HCT116 (cell line): ENCODE data around the gene ADD1. TPM values are rescaled to one million over a fixed set of nuclear protein-coding genes. Genes with fewer than 3 reads are reported as not detected.

Experiments used
- ATAC-seq: fragments of 200-7000 bp; cut with Tn5 transposase; 2 replicates; pipeline ENCODE4 v1.9.1; 2020; ENCODE audit warnings: mild to moderate bottlenecking, moderate library complexity
- BruUV-seq: library from RNA; stranded (reverse); fragments of 400-500 nt; replicated peaks from 2 replicates; lab custom pipeline; 2021; lab: Mats Ljungman, UMichigan
- CTCF ChIA-PET: fragments of 300-600 bp; sonication (Branson Sonifier 250); formaldehyde crosslinking; loops from one replicate; lab custom pipeline; 2021; ENCODE audit warnings: antibody characterized with exemption; lab: Charles Lee
- POLR2A ChIA-PET: fragments of 300-600, 350-600 bp; sonication (Branson Sonifier 250); formaldehyde crosslinking; loops from one replicate; lab custom pipeline; 2021; ENCODE audit warnings: antibody characterized with exemption; lab: Charles Lee
- RAD21 ChIA-PET, 2 experiments: fragments of 300-600 bp; sonication (Branson Sonifier 250); formaldehyde crosslinking; loops; one replicate each; lab custom pipeline; 2023; ENCODE audit warnings: low total read pairs in 2 of 2; ENCODE audit not compliant: uncharacterized antibody in 2 of 2, unreplicated experiment in 2 of 2, low non-redundant PET in 1 of 2; lab: Charles Lee
- DNase-seq: peaks from one replicate; pipeline ENCODE4 v3.0.0-alpha.2; 2010; ENCODE audit warnings: low read depth, low spot score
- H2AFZ ChIP-seq: fragments of 200-600 bp; shearing (Covaris generic), sonication (generic); 2 replicates; pipeline ENCODE4 v1.6.1; 2017; ENCODE audit warnings: low read depth, mixed run types, mixed read lengths, antibody characterized with exemption, low read length; ENCODE audit not compliant: poor library complexity, severe bottlenecking
- H3K27ac ChIP-seq: 2 replicates; pipeline ENCODE4 v1.5.1; 2012; ENCODE audit warnings: low read depth, low read length
- H3K27me3 ChIP-seq: fragments of 200-600 bp; sonication (generic); 2 replicates; pipeline ENCODE4 v1.6.1; 2016; ENCODE audit warnings: mixed run types, low read length, mixed read lengths; ENCODE audit not compliant: insufficient read depth
- H3K36me3 ChIP-seq, 2 experiments: fragments of 200-500 bp in 1 of 2; fragments of 200-600 bp in 1 of 2; sonication (Bioruptor generic) in 1 of 2; sonication (generic) in 1 of 2; 2 replicates each; pipeline versions ENCODE4 v1.5.1 to v1.6.1; 2014 to 2016; ENCODE audit warnings: low read length in 2 of 2, inconsistent platforms in 1 of 2, mixed read lengths in 1 of 2, mixed run types in 1 of 2; ENCODE audit not compliant: insufficient read depth in 2 of 2, control insufficient read depth in 1 of 2
- H3K4me1 ChIP-seq, 2 experiments: fragments of 200-600 bp in 1 of 2; sonication (generic) in 1 of 2; 2 replicates each; pipeline versions ENCODE4 v1.5.1 to v1.6.1; 2012 to 2017; ENCODE audit warnings: low read length in 2 of 2, inconsistent platforms in 1 of 2, mild to moderate bottlenecking in 1 of 2, mixed read lengths in 1 of 2, mixed run types in 1 of 2, moderate library complexity in 1 of 2; ENCODE audit not compliant: insufficient read depth in 2 of 2, control insufficient read depth in 1 of 2
- H3K4me2 ChIP-seq: fragments of 200-600 bp; sonication (generic); 2 replicates; pipeline ENCODE4 v1.6.1; 2017; ENCODE audit warnings: mixed run types, low read length, mixed read lengths
- H3K4me3 ChIP-seq, 2 experiments: fragments of 200-600 bp in 1 of 2; sonication (generic) in 1 of 2; replicated peaks in 1 of 2; 2 replicates each; pipeline ENCODE4 v1.5.1; 2011 to 2016; ENCODE audit warnings: low read length in 2 of 2, control low read depth in 1 of 2, low read depth in 1 of 2, mild to moderate bottlenecking in 1 of 2, mixed read lengths in 1 of 2, mixed run types in 1 of 2
- H3K79me2 ChIP-seq: fragments of 200-600 bp; sonication (generic); 2 replicates; pipeline ENCODE4 v1.6.1; 2017; ENCODE audit warnings: mild to moderate bottlenecking, mixed run types, low read length, moderate library complexity, mixed read lengths; ENCODE audit not compliant: insufficient read depth
- H3K9ac ChIP-seq: fragments of 200-600 bp; sonication (generic); 2 replicates; pipeline ENCODE4 v1.6.1; 2016; ENCODE audit warnings: low read length, mixed read lengths
- H3K9me2 ChIP-seq: fragments of 200-600 bp; sonication (generic), shearing (Covaris generic); 2 replicates; pipeline ENCODE4 v1.6.1; 2017; ENCODE audit warnings: mixed run types, mild to moderate bottlenecking, moderate library complexity; ENCODE audit not compliant: insufficient read depth
- H3K9me3 ChIP-seq, 2 experiments: fragments of 200-500 bp in 1 of 2; fragments of 200-600 bp in 1 of 2; sonication (Bioruptor generic) in 1 of 2; sonication (generic) in 1 of 2; 2 replicates each; pipeline ENCODE4 v1.6.1; 2014 to 2017; ENCODE audit warnings: low read length in 2 of 2, mixed read lengths in 2 of 2, inconsistent platforms in 1 of 2, low read depth in 1 of 2, mild to moderate bottlenecking in 1 of 2, mixed run types in 1 of 2, moderate library complexity in 1 of 2; ENCODE audit not compliant: control insufficient read depth in 1 of 2, insufficient read depth in 1 of 2
- H4K20me1 ChIP-seq: fragments of 200-600 bp; sonication (generic), shearing (Covaris generic); 2 replicates; pipeline ENCODE4 v1.6.1; 2017; ENCODE audit warnings: mixed run types, mild to moderate bottlenecking, moderate library complexity; ENCODE audit not compliant: insufficient read depth
- CBX3 ChIP-seq: IDR thresholded peaks from 2 replicates; pipeline ENCODE4 v1.6.1; 2012; ENCODE audit warnings: low read depth
- CEBPB ChIP-seq: IDR thresholded peaks from 2 replicates; pipeline ENCODE4 v1.6.1; 2012; ENCODE audit warnings: low read depth
- ELF1 ChIP-seq: IDR thresholded peaks from 2 replicates; pipeline ENCODE4 v1.6.1; 2012; ENCODE audit warnings: low read depth, borderline replicate concordance
- FOSL1 ChIP-seq: IDR thresholded peaks from 2 replicates; pipeline ENCODE4 v1.6.1; 2012; ENCODE audit warnings: low read depth
- POLR2A ChIP-seq: IDR thresholded peaks from 2 replicates; pipeline ENCODE4 v1.7.0; 2011; ENCODE audit warnings: borderline replicate concordance; ENCODE audit not compliant: insufficient read depth, insufficient read length; ENCODE audit errors: extremely low read depth
- RAD21 ChIP-seq: IDR thresholded peaks from 2 replicates; pipeline ENCODE4 v1.6.1; 2012; ENCODE audit warnings: low read depth, mild to moderate bottlenecking
- SIN3A ChIP-seq: IDR thresholded peaks from 2 replicates; pipeline ENCODE4 v1.6.1; 2012; ENCODE audit warnings: low read depth
- SRF ChIP-seq: IDR thresholded peaks from 2 replicates; pipeline ENCODE4 v1.6.1; 2012; ENCODE audit warnings: low read depth
- YY1 ChIP-seq: IDR thresholded peaks from 2 replicates; pipeline ENCODE4 v1.6.1; 2011; ENCODE audit warnings: low read length, low read depth, moderate library complexity, mild to moderate bottlenecking; ENCODE audit not compliant: insufficient replicate concordance; ENCODE audit errors: extremely low read depth
- ZBTB33 ChIP-seq: IDR thresholded peaks from 2 replicates; pipeline ENCODE4 v1.6.1; 2011; ENCODE audit warnings: mild to moderate bottlenecking, low read length, moderate library complexity; ENCODE audit not compliant: insufficient replicate concordance; ENCODE audit errors: extremely low read depth
- ZFX ChIP-seq: fragments of 450-650 bp; IDR thresholded peaks from 2 replicates; pipeline ENCODE4 v1.6.1; 2017
- ZNF274 ChIP-seq: fragments of 200-500 bp; sonication (Bioruptor generic); IDR thresholded peaks from 2 replicates; pipeline ENCODE4 v1.6.1; 2014; ENCODE audit warnings: mild to moderate bottlenecking, low read depth, low read length, inconsistent platforms
- intact Hi-C: fragments of 100-400 bp; cut with micrococcal nuclease; formaldehyde crosslinking; loops from 2 replicates; pipeline ENCODE4 v1.10.0; 2022
- total RNA-seq: library from RNA; stranded (reverse); gene quantifications from one replicate; pipeline ENCODE4 v1.2.1, GENCODE V29; 2021; ENCODE audit not compliant: unreplicated experiment
- TF ChIP-seq, protein P1 (sequence below), 3 experiments: fragments of 200-600 bp in 1 of 3; sonication (generic) in 1 of 3; IDR thresholded peaks in 2 of 3; conservative IDR thresholded peaks in 1 of 3; 2 replicates each; pipeline ENCODE4 v1.5.1; 2012 to 2017; ENCODE audit warnings: low read depth in 2 of 3, low read length in 2 of 3, antibody characterized with exemption in 1 of 3, borderline replicate concordance in 1 of 3, control low read depth in 1 of 3, mild to moderate bottlenecking in 1 of 3, mixed read lengths in 1 of 3, mixed run types in 1 of 3, moderate library complexity in 1 of 3; ENCODE audit not compliant: insufficient read depth in 1 of 3
- TF ChIP-seq, protein P2 (sequence below): IDR thresholded peaks from 2 replicates; pipeline ENCODE4 v1.6.1; 2012

ADD1 gene
- total RNA-seq, 1 experiment from 2014 or later, result 139 TPM

DNA sequence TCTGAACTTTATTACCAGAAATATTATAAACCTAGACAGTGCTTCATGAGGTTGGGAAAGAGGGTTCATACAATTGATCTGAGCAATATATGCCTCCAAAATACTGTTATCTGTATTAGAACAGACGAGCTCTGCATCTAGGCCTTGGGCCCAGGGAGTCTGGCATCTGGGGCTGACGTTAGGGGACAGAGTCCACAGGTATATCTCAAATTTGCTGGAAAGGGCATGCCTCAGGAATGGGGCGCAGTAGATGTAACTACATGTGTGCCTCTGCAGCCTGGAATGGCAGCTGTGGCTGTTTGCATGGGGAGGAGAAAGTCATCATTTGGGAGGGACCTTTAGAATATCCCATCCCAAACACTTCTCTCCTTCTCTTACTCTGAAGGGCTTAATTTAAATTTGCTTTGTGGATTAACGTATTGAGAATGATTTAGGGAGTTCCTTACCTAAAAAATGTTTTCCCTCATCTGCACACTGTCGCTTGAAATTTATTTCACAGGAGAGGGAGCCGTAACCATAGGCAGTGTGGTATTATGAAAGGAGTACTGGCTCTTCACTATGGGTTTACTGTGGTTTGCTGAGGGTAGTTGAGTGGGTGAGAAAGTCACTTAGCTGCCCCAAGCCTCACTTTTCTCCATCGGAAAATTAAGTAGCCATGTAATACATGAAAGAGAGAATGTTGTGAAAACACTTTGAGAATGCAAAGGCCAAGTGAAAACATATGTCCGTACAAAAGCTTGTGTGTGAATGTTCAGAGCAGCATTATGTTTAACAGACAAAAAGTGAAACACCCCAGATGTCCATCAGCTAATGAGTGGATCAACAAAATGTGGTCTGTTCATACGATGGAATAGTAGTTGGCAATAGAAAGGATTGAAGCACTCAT, 5.9 kb downstream of the ADD1 start:
- Histone ChIP-seq H3K4me2 (no peak overlapping the region), H3K9me3 (no peaks in the 10 kb centered on the region), H3K27ac (no peak overlapping the region), H4K20me1 (0 out of 2 replicates have a peak, but pooled peaks cover 12% of the 10 kb centered on the region), H3K79me2 (peaks cover 89% of the 10 kb centered on the region), H3K9ac (no peak overlapping the region), H3K4me3 (no peak overlapping the region), H3K36me3 (peaks cover 0 to 6% of the 10 kb centered on the region in 2 experiments; a peak in 1 of 4 replicates), H3K9me2 (no peaks in the 10 kb centered on the region), H3K27me3 (no peaks in the 10 kb centered on the region), H3K4me1 (peaks cover 4 to 6% of the 10 kb centered on the region in 2 experiments; a peak in 3 of 4 replicates), H2AFZ (no peak overlapping the region)
- POLR2A ChIA-PET, result no interaction called here
- no TSS peak for BruUV-seq
- intact Hi-C loops, result no loop called here
- no peak for DNase-seq
- TF ChIP-seq RAD21, result peak; percentile 28; the same call in 1 of the 2 replicates
- no peak for TF ChIP-seq SRF
- no peak for TF ChIP-seq POLR2A
- RAD21 ChIA-PET, result no interaction called here
- no peak for ATAC-seq
- CTCF ChIA-PET, result no interaction called here

GRCh38 chr4:2850966-2851798, 7.5 kb downstream of the ADD1 start:
- H3K27me3 ChIP-seq, result no peaks in the 10 kb centered on the region
- H3K4me3 ChIP-seq, result no peak overlapping the region
- H2AFZ ChIP-seq, result no peak overlapping the region
- no peaks in the 10 kb centered on the region for H3K9me2 ChIP-seq
- no peaks in the 10 kb centered on the region for H3K9me3 ChIP-seq
- ChIA-PET RAD21 (no interaction called here), CTCF (no interaction called here), POLR2A (no interaction called here)
- H3K4me2 ChIP-seq, result no peak overlapping the region
- H3K9ac ChIP-seq, result no peak overlapping the region
- H4K20me1 ChIP-seq, result 0 out of 2 replicates have a peak, but pooled peaks cover 12% of the 10 kb centered on the region
- ATAC-seq (no peak), DNase-seq (no peak)
- no TSS peak for BruUV-seq
- intact Hi-C loops, result no loop called here
- peaks cover 89% of the 10 kb centered on the region for H3K79me2 ChIP-seq
- no peaks in the 10 kb centered on the region for H3K4me1 ChIP-seq
- peaks cover 0 to 6% of the 10 kb centered on the region in 2 experiments; a peak in 1 of 4 replicates for H3K36me3 ChIP-seq
- no peak overlapping the region for H3K27ac ChIP-seq
- TF ChIP-seq, protein P1, sequence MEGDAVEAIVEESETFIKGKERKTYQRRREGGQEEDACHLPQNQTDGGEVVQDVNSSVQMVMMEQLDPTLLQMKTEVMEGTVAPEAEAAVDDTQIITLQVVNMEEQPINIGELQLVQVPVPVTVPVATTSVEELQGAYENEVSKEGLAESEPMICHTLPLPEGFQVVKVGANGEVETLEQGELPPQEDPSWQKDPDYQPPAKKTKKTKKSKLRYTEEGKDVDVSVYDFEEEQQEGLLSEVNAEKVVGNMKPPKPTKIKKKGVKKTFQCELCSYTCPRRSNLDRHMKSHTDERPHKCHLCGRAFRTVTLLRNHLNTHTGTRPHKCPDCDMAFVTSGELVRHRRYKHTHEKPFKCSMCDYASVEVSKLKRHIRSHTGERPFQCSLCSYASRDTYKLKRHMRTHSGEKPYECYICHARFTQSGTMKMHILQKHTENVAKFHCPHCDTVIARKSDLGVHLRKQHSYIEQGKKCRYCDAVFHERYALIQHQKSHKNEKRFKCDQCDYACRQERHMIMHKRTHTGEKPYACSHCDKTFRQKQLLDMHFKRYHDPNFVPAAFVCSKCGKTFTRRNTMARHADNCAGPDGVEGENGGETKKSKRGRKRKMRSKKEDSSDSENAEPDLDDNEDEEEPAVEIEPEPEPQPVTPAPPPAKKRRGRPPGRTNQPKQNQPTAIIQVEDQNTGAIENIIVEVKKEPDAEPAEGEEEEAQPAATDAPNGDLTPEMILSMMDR (IDR thresholded peaks at IDR 0.05 in 2 of 3, conservative IDR thresholded peaks at IDR 0.05 in 1 of 3; ENCODE audit: borderline replicate concordance in 1 of 3, insufficient read depth in 1 of 3, low read depth in 2 of 3, low read length in 2 of 3), result no peak
- no peak for TF ChIP-seq ELF1
- no peak for TF ChIP-seq FOSL1
- no peak for TF ChIP-seq ZFX
- no peak for TF ChIP-seq YY1
- TF ChIP-seq CEBPB, result no peak
- TF ChIP-seq RAD21, result no peak
- no peak for TF ChIP-seq CBX3
- TF ChIP-seq SIN3A, result no peak
- TF ChIP-seq ZBTB33, result no peak
- no peak for TF ChIP-seq ZNF274
- TF ChIP-seq, protein P2, sequence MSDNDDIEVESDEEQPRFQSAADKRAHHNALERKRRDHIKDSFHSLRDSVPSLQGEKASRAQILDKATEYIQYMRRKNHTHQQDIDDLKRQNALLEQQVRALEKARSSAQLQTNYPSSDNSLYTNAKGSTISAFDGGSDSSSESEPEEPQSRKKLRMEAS, result no peak
